H1 (cell line): Measurements from ENCODE around the gene BCKDHA. TPM values are rescaled to one million over a fixed set of nuclear protein-coding genes. Genes with fewer than 3 reads are reported as not detected.

Experiments
- CTCF ChIA-PET: fragments of 300-600 bp; sonication (Branson Sonifier 250); formaldehyde crosslinking; loops from one replicate; lab custom pipeline; 2021; ENCODE audit not compliant: partially characterized antibody; lab: Charles Lee
- POLR2A ChIA-PET: fragments of 300-600 bp; sonication (Branson Sonifier 250); formaldehyde crosslinking; loops from one replicate; lab custom pipeline; 2021; ENCODE audit warnings: inconsistent platforms; ENCODE audit not compliant: partially characterized antibody; lab: Charles Lee
- DNase-seq, 2 experiments: peaks; one replicate each; pipeline versions ENCODE4 v3.0.0 to v3.0.0-alpha.2; 2010 to 2022; ENCODE audit warnings: low spot score in 2 of 2, low read depth in 1 of 2, mixed read lengths in 1 of 2
- FAIRE-seq: peaks from 2 replicates; lab custom pipeline; 2011; peaks lifted over from hg19 to GRCh38; lab: Jason Lieb, UNC
- H2AFZ ChIP-seq: 2 replicates; pipeline ENCODE4 v1.8.1; 2012; ENCODE audit warnings: low read length, inconsistent platforms
- H2AK5ac ChIP-seq: 2 replicates; pipeline ENCODE4 v1.6.1; 2013; ENCODE audit warnings: low read depth, low read length
- H2BK120ac ChIP-seq: replicated peaks from 2 replicates; pipeline ENCODE3; 2013; ENCODE audit warnings: low read depth, low read length, inconsistent platforms
- H2BK12ac ChIP-seq: 2 replicates; pipeline ENCODE4 v1.6.1; 2013; ENCODE audit warnings: low read depth, low read length
- H2BK15ac ChIP-seq: 2 replicates; pipeline ENCODE4 v1.6.1; 2013; ENCODE audit warnings: low read length
- H2BK20ac ChIP-seq: 2 replicates; pipeline ENCODE4 v1.6.1; 2013; ENCODE audit warnings: low read length
- H2BK5ac ChIP-seq: 2 replicates; pipeline ENCODE4 v1.6.1; 2013; ENCODE audit warnings: low read depth, low read length
- H3K14ac ChIP-seq: 2 replicates; pipeline ENCODE4 v1.6.1; 2013; ENCODE audit warnings: inconsistent platforms; ENCODE audit not compliant: insufficient read length
- H3K18ac ChIP-seq: 2 replicates; pipeline ENCODE4 v1.6.1; 2013; ENCODE audit warnings: low read length; ENCODE audit errors: extremely low read depth
- H3K23ac ChIP-seq: 2 replicates; pipeline ENCODE4 v1.6.1; 2013; ENCODE audit warnings: inconsistent platforms; ENCODE audit not compliant: insufficient read length
- H3K23me2 ChIP-seq: 2 replicates; pipeline ENCODE4 v1.6.1; 2013; ENCODE audit warnings: low read depth, low read length
- H3K27ac ChIP-seq: 2 replicates; pipeline ENCODE4 v1.6.1; 2011; ENCODE audit warnings: low read depth, low read length, inconsistent platforms
- H3K27me3 ChIP-seq, 4 experiments: replicated peaks in 1 of 4; 1 replicate in 1 of 4; 2 replicates in 3 of 4; pipeline versions ENCODE4 v1.6.1 to v1.8.1; 2011 to 2013; ENCODE audit warnings: low read length in 3 of 4, mild to moderate bottlenecking in 3 of 4, inconsistent platforms in 2 of 4, mixed read lengths in 2 of 4, moderate library complexity in 1 of 4; ENCODE audit not compliant: control insufficient read depth in 3 of 4, insufficient read depth in 3 of 4; ENCODE audit errors: extremely low read depth in 1 of 4
- H3K36me3 ChIP-seq, 4 experiments: 2 replicates each; pipeline versions ENCODE4 v1.6.1 to v1.8.1; 2011 to 2013; ENCODE audit warnings: mild to moderate bottlenecking in 4 of 4, low read length in 3 of 4, moderate library complexity in 2 of 4, control low read depth in 1 of 4, inconsistent platforms in 1 of 4; ENCODE audit not compliant: insufficient read depth in 4 of 4, control insufficient read depth in 2 of 4
- H3K4ac ChIP-seq: replicated peaks from 2 replicates; pipeline ENCODE3; 2013; ENCODE audit warnings: low read length, low read depth, mixed read lengths, inconsistent platforms; ENCODE audit not compliant: insufficient read length
- H3K4me1 ChIP-seq, 4 experiments: replicated peaks in 1 of 4; 1 replicate in 1 of 4; 2 replicates in 3 of 4; pipeline versions ENCODE4 v1.6.1 to v1.8.1; 2011 to 2013; ENCODE audit warnings: low read length in 3 of 4, inconsistent platforms in 2 of 4, mixed read lengths in 1 of 4; ENCODE audit not compliant: insufficient read depth in 4 of 4, control insufficient read depth in 3 of 4
- H3K4me2 ChIP-seq, 2 experiments: 2 replicates each; pipeline versions ENCODE4 v1.6.1 to v1.8.1; 2011 to 2013; ENCODE audit warnings: low read depth in 2 of 2, low read length in 2 of 2, control low read depth in 1 of 2, inconsistent platforms in 1 of 2, mild to moderate bottlenecking in 1 of 2; ENCODE audit not compliant: insufficient read depth in 1 of 2
- H3K4me3 ChIP-seq, 4 experiments: fragments of 200-600, 300-600 bp in 1 of 4; sonication (generic), shearing (Covaris generic), sonication (Bioruptor Twin) in 1 of 4; 2 replicates each; pipeline versions ENCODE4 v1.5.1 to v1.8.1; 2011 to 2016; ENCODE audit warnings: low read length in 4 of 4, low read depth in 3 of 4, control low read depth in 2 of 4, inconsistent platforms in 2 of 4, mild to moderate bottlenecking in 2 of 4, mixed read lengths in 1 of 4, moderate library complexity in 1 of 4; ENCODE audit not compliant: insufficient read depth in 2 of 4; ENCODE audit errors: extremely low read depth in 1 of 4
- H3K56ac ChIP-seq: replicated peaks from 2 replicates; pipeline ENCODE3; 2013; ENCODE audit warnings: low read depth, mild to moderate bottlenecking, mixed read lengths, low read length, inconsistent platforms; ENCODE audit not compliant: insufficient read length
- H3K79me1 ChIP-seq: 2 replicates; pipeline ENCODE4 v1.6.1; 2013; ENCODE audit warnings: low read depth, low read length, control low read depth
- H3K79me2 ChIP-seq, 2 experiments: 2 replicates each; pipeline versions ENCODE4 v1.6.1 to v1.8.1; 2012 to 2013; ENCODE audit warnings: low read length in 2 of 2, mild to moderate bottlenecking in 2 of 2, inconsistent platforms in 1 of 2; ENCODE audit not compliant: insufficient read depth in 2 of 2, control insufficient read depth in 1 of 2
- H3K9ac ChIP-seq, 4 experiments: replicated peaks in 1 of 4; 1 replicate in 1 of 4; 2 replicates in 3 of 4; pipeline versions ENCODE4 v1.6.1 to v1.8.1; 2011 to 2013; ENCODE audit warnings: low read depth in 3 of 4, low read length in 3 of 4, control low read depth in 2 of 4, mild to moderate bottlenecking in 2 of 4, moderate library complexity in 2 of 4, inconsistent platforms in 1 of 4; ENCODE audit errors: extremely low read depth in 1 of 4
- H3K9me3 ChIP-seq, 2 experiments: 2 replicates each; pipeline versions ENCODE4 v1.6.1 to v1.8.1; 2012 to 2013; ENCODE audit warnings: mild to moderate bottlenecking in 2 of 2, moderate library complexity in 2 of 2, control low read depth in 1 of 2, inconsistent platforms in 1 of 2, low read depth in 1 of 2, low read length in 1 of 2, mixed read lengths in 1 of 2; ENCODE audit not compliant: insufficient read depth in 2 of 2
- H4K20me1 ChIP-seq, 2 experiments: replicated peaks in 1 of 2; 2 replicates each; pipeline versions ENCODE3 to v1.8.1; 2011 to 2013; ENCODE audit warnings: inconsistent platforms in 2 of 2, low read length in 2 of 2, mild to moderate bottlenecking in 1 of 2; ENCODE audit not compliant: insufficient read depth in 2 of 2, control insufficient read depth in 1 of 2
- H4K5ac ChIP-seq: 2 replicates; pipeline ENCODE4 v1.6.1; 2013; ENCODE audit warnings: low read length, low read depth, mixed read lengths, inconsistent platforms; ENCODE audit not compliant: insufficient read length
- H4K8ac ChIP-seq: 2 replicates; pipeline ENCODE4 v1.8.0; 2013; ENCODE audit warnings: mild to moderate bottlenecking, moderate library complexity, low read length, inconsistent platforms; ENCODE audit not compliant: insufficient read depth; ENCODE audit errors: extremely low read depth
- H4K91ac ChIP-seq: replicated peaks from 2 replicates; pipeline ENCODE3; 2013; ENCODE audit warnings: low read length, mixed read lengths, inconsistent platforms; ENCODE audit not compliant: insufficient read length
- CTCF ChIP-seq, 3 experiments: IDR thresholded peaks; 1 replicate in 2 of 3; 2 replicates in 1 of 3; pipeline versions ENCODE4 v1.5.1 to v1.6.1; 2011; ENCODE audit warnings: low read length in 3 of 3, mild to moderate bottlenecking in 3 of 3, inconsistent platforms in 2 of 3, low read depth in 1 of 3, moderate library complexity in 1 of 3; ENCODE audit not compliant: insufficient read depth in 1 of 3; ENCODE audit errors: control extremely low read depth in 1 of 3
- HDAC2 ChIP-seq, 2 experiments: fragments of 300-600 bp in 1 of 2; sonication (generic) in 1 of 2; IDR thresholded peaks; 2 replicates each; pipeline ENCODE4 v1.6.1; 2011 to 2012; ENCODE audit warnings: low read depth in 2 of 2, low read length in 2 of 2, mild to moderate bottlenecking in 2 of 2, moderate library complexity in 2 of 2, borderline replicate concordance in 1 of 2, inconsistent platforms in 1 of 2
- KDM1A ChIP-seq: fragments of 200-600, 300-600 bp; sonication (generic); IDR thresholded peaks from 2 replicates; pipeline ENCODE4 v1.7.1; 2016; ENCODE audit warnings: mild to moderate bottlenecking, low read length, borderline replicate concordance
- MAFK ChIP-seq: IDR thresholded peaks from 2 replicates; pipeline ENCODE4 v1.6.1; 2012; ENCODE audit warnings: low read depth, mild to moderate bottlenecking, improper control_type of control experiment, low read length
- SP2 ChIP-seq: IDR thresholded peaks from 2 replicates; pipeline ENCODE4 v1.6.1; 2012; ENCODE audit warnings: mild to moderate bottlenecking, low read length, inconsistent platforms
- USF2 ChIP-seq: IDR thresholded peaks from 2 replicates; pipeline ENCODE4 v1.6.1; 2011; ENCODE audit warnings: low read length, improper control_type of control experiment
- WGBS, 2 experiments: shearing (Covaris generic) in 1 of 2; methylation state at CpG; one replicate each; pipeline versions ENCODE4 v1.1.6 to v1.1.7; 2013 to 2015; ENCODE audit warnings: low lambda C conversion rate in 2 of 2, mixed read lengths in 2 of 2, inconsistent platforms in 1 of 2, low coverage in 1 of 2, missing lambda C conversion rate in 1 of 2; ENCODE audit not compliant: insufficient replicate concordance in 2 of 2, insufficient coverage in 1 of 2, insufficient read length in 1 of 2; ENCODE audit errors: extremely low coverage in 1 of 2, missing lambda C conversion rate in 1 of 2; 5-methylcytosine and 5-hydroxymethylcytosine counted together
- polyA plus RNA-seq, 7 experiments: library from polyadenylated mRNA; depleted of rRNA in 3 of 7; stranded (reverse) in 5 of 7; unstranded in 2 of 7; fragments of >200 nt in 5 of 7; fragments of 200-250 nt in 2 of 7; gene quantifications; 1 replicate in 5 of 7; 2 replicates in 1 of 7; 4 replicates in 1 of 7; pipeline versions ENCODE4 v1.2.1 to v1.2.3, GENCODE V29; 2011 to 2013; ENCODE audit warnings: missing spikeins in 2 of 7, mixed read lengths in 2 of 7
- total RNA-seq: library from RNA; stranded (reverse); fragmentation: NEBNext Ultra II Directional; extraction: Animal tissue kit (Norgen Biotek cat#: 25700); gene quantifications from 2 replicates; pipeline ENCODE4 v1.2.1, GENCODE V29; 2021

The BCKDHA gene
- total and polyA plus RNA-seq, 2 of the 8 experiments (the other 6 are each of a cell fraction or from before 2014, with no cell fraction given) = 14.2 to 69.6 TPM

DNA sequence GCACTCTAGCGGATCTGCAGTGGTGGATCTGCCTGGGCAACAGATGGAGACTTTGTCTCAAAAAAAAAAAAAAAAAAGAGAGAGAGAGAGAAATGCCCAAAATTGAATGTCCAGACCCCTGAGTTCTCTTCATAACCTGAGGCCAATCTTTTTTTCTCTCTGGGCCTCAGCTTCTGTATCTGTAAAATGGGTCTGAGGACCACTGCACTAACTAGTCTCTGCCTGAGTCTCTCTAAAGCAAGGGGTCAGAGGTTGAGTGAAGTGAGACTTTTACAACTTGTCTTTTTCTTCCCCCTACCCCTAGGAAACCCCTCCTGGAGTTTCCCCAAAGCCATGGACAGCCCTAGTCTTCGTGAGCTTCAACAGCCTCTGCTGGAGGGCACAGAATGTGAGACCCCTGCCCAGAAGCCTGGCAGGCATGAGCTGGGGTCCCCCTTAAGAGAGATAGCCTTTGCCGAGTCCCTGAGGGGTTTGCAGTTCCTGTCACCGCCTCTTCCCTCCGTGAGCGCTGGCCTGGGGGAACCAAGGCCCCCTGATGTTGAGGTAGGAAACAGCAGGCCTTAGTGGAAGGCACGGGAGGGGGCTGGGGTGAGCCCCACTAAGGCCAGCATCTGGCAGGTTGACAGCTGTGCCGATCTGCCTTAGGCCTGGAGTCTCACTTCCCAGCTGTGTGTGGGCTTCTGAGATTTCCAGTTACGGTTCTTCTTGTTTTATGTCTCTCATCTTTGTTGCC, 19.5 kb upstream of the BCKDHA start:
- Histone ChIP-seq H3K27me3 (peaks cover 0 to 9% (median 2%) of the 10 kb centered on the region in 4 experiments; a peak in 4 of 7 replicates), H3K4ac (no peak overlapping the region), H3K36me3 (no peaks in the 10 kb centered on the region; a peak in 1 of 8 replicates), H4K8ac (no peak overlapping the region), H3K79me2 (no peaks in the 10 kb centered on the region), H3K14ac (no peak overlapping the region), H3K56ac (no peak overlapping the region), H3K4me2 (no peak overlapping the region; a peak in 1 of 4 replicates), H3K9ac (no peak overlapping the region), H4K5ac (no peak overlapping the region), H4K91ac (no peak overlapping the region), H2AFZ (no peak overlapping the region), H3K79me1 (no peaks in the 10 kb centered on the region), H2BK120ac (no peak overlapping the region), H2BK15ac (no peak overlapping the region), H2AK5ac (no peak overlapping the region), H3K4me3 (no peak overlapping the region), H4K20me1 (no peaks in the 10 kb centered on the region), H3K9me3 (no peaks in the 10 kb centered on the region), H3K27ac (no peak overlapping the region), H3K18ac (no peak overlapping the region; the same call in 1 of the 2 replicates), H3K23ac (no peak overlapping the region), H2BK20ac (no peak overlapping the region), H3K23me2 (peaks cover 12% of the 10 kb centered on the region), H3K4me1 (peaks cover 0 to 5% (median 4%) of the 10 kb centered on the region in 4 experiments; a peak in 5 of 7 replicates), H2BK5ac (no peak overlapping the region), H2BK12ac (no peak overlapping the region)
- POLR2A ChIA-PET = interaction anchor here (0.6 to 3.8 kb wide), 9 partner anchors 11 to 69 kb away, joined by 3 to 10 read pairs (median 4); partner anchors contain the start of genes B3GNT8, CCDC97 and DMAC2
- DNase-seq (peak; percentile 33 to 68), FAIRE-seq (no peak)
- 51% methylated on average over 9 of the region's 9 CpGs; no CpG with 5 or more reads in 1 of the 2 experiments for WGBS, 2 experiments
- CTCF ChIA-PET = interaction anchor here (0.6 to 3.1 kb wide), 15 partner anchors 9 to 714 kb away, joined by 3 to 33 read pairs (median 3); partner anchors contain the start of gene TGFB1
- TF ChIP-seq MAFK = no peak
- TF ChIP-seq CTCF (IDR thresholded peaks at IDR 0.05; ENCODE audit: control extremely low read depth in 1 of 3, insufficient read depth in 1 of 3, low read depth in 1 of 3, low read length in 3 of 3) = peak; percentile 57 to 99 (median 70)
- TF ChIP-seq KDM1A = peak; percentile 18; the same call in 1 of the 2 replicates
- TF ChIP-seq HDAC2 (IDR thresholded peaks at IDR 0.05; ENCODE audit: borderline replicate concordance in 1 of 2, low read depth in 2 of 2, low read length in 2 of 2) = no peak
- TF ChIP-seq USF2 = no peak
- TF ChIP-seq SP2 = no peak
